Measurements from ENCODE around the gene CARD19. TPM values are rescaled to one million over a fixed set of nuclear protein-coding genes. Genes with fewer than 3 reads are reported as not detected.
A peak's percentile ranks its signal among the peaks of the same experiment; 100 is the strongest.

The CARD19 gene
- total RNA-seq, 4 donors from 2014 or later: 16.2 to 37.8 (median 29.0) TPM

DNA sequence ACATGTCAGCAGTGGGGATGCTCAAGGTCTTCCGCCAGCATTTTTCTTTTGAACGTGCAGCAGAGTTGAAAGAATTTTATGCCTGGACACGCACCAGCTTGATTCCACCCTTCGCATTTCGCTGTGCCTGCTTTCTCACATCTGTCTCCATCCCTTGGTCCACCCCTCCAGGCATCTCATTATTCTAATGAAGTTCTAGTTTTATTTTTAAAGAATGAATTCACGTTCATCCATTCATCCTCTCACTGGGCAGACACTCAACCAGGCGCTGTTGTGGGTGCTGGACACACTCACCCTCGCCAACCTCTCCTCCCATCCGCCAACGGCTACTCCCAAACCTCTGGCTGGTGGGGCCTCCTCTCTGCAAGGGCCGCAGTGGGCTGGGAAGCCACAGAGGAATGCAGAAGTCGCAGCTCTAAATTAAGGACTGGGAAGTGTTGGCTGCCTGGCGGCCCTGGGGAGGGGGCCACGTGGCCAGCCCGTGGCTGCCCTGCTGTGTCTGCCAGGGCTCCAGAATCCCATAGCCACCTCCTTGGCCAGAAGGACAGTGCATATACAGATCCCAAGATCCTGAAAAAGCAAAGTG lies 30.8 kb upstream of the CARD19 start:
- intact Hi-C loops (cut with DNase I): no loop called here
- peaks cover 0 to 33% (median 5%) of the 10 kb centered on the region in 3 donors for H3K4me1 ChIP-seq
- peak overlapping the region in 1 of 4 donors; percentile 30 for H3K27ac ChIP-seq
- H3K27me3 ChIP-seq: no peaks in the 10 kb centered on the region
- 32 to 47% methylated on average over 10 to 12 of the region's 15 CpGs for WGBS, 2 donors
- no peak for DNase-seq
- H3K4me3 ChIP-seq: no peak overlapping the region
- TF ChIP-seq, protein P1, sequence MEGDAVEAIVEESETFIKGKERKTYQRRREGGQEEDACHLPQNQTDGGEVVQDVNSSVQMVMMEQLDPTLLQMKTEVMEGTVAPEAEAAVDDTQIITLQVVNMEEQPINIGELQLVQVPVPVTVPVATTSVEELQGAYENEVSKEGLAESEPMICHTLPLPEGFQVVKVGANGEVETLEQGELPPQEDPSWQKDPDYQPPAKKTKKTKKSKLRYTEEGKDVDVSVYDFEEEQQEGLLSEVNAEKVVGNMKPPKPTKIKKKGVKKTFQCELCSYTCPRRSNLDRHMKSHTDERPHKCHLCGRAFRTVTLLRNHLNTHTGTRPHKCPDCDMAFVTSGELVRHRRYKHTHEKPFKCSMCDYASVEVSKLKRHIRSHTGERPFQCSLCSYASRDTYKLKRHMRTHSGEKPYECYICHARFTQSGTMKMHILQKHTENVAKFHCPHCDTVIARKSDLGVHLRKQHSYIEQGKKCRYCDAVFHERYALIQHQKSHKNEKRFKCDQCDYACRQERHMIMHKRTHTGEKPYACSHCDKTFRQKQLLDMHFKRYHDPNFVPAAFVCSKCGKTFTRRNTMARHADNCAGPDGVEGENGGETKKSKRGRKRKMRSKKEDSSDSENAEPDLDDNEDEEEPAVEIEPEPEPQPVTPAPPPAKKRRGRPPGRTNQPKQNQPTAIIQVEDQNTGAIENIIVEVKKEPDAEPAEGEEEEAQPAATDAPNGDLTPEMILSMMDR (IDR thresholded peaks at IDR 0.05): no peak
- TF ChIP-seq POLR2A (IDR thresholded peaks at IDR 0.05): no peak
- no peaks in the 10 kb centered on the region for H3K9me3 ChIP-seq
- no peaks in the 10 kb centered on the region for H3K36me3 ChIP-seq

DNA sequence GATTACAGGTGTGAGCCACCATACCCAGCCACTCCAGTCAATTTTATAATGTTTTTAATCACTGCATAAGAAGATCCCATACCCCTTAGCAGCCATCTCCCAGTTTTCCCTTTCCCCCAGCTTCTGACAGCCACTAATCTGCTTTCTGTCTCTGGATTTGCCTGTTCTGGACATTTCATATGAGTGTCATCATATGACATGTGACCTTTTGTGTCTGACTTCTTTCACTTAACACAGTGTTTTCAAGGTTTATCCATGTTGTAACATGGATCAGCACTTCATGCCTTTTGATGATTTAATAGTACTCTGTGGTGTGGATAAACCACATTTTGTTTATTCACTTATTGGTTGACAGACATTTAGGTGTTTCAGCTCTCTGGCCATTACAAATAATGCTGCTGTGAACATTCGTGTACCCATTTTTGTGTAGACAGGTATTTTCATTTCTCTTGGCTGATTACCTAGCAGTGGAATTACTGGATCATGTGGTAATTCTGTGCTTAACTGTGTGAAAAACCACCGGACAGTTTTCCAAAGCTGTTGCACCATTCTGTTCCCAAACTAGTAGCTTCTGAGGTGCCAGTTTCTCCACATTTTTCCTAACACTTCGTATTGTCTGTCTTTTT lies 28.9 kb upstream of the CARD19 start:
- H3K27ac ChIP-seq: no peak overlapping the region
- no peak for DNase-seq
- TF ChIP-seq, protein P1 (IDR thresholded peaks at IDR 0.05): no peak
- TF ChIP-seq POLR2A (IDR thresholded peaks at IDR 0.05): no peak
- H3K36me3 ChIP-seq: no peaks in the 10 kb centered on the region
- no peaks in the 10 kb centered on the region for H3K9me3 ChIP-seq
- intact Hi-C loops (cut with DNase I): no loop called here
- H3K4me1 ChIP-seq: peaks cover 0 to 23% (median 0%) of the 10 kb centered on the region in 3 donors
- H3K4me3 ChIP-seq: no peak overlapping the region
- no peaks in the 10 kb centered on the region for H3K27me3 ChIP-seq
- WGBS, 2 donors: 74 to 91% methylated on average over 3 of the region's 3 CpGs

DNA sequence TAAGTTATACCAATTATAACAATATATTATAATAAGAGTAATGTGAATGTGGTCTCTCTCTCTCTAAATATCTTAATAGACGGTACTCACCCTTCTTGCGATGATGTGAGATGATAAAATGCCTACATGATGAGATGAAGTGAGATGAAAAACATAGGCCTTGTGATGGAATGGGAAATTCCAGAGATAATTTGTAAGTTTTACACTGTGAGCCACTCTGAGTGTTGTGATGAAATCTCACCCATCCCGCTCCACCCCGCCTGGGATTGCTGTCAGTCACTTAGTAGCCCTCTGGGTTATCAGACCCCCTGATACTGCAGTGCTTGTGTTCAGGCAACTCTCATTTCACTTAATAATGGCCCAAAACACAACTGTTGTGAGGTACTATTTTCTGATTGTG lies 27.1 kb upstream of the CARD19 start:
- H3K4me1 ChIP-seq: peaks cover 0 to 24% (median 0%) of the 10 kb centered on the region in 3 donors
- 93 to 98% methylated on average over 4 of the region's 4 CpGs for WGBS, 2 donors
- no peaks in the 10 kb centered on the region for H3K27me3 ChIP-seq
- intact Hi-C loops (cut with DNase I): no loop called here
- no peaks in the 10 kb centered on the region for H3K9me3 ChIP-seq
- H3K4me3 ChIP-seq: no peak overlapping the region
- no peaks in the 10 kb centered on the region for H3K36me3 ChIP-seq
- no peak for DNase-seq
- no peak overlapping the region for H3K27ac ChIP-seq
- TF ChIP-seq, protein P1 (IDR thresholded peaks at IDR 0.05): no peak
- TF ChIP-seq POLR2A (IDR thresholded peaks at IDR 0.05): no peak

DNA sequence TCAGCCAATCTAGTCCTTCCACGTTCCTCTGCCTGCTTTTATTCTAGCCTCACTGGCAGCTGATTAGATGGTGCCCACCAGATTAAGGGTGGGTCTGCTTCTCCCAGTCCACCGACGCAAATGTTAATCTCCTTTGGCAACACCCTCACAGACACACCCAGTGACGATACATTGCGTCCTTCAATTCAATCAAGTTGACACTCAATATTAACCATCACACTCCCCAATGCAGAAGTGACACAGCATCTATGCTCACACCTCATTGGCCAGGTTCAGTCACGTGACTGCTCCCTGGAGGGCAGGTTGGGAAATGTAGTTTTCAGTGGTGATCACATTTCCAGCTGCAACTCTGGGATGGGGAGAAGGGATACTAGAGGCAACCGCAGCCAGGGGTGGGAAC lies 24.6 kb upstream of the CARD19 start:
- WGBS, 2 donors: 63 to 67% methylated on average over 7 of the region's 7 CpGs
- Histone ChIP-seq H3K9me3 (no peaks in the 10 kb centered on the region), H3K4me1 (peaks cover 0 to 19% (median 0%) of the 10 kb centered on the region in 3 donors), H3K27me3 (no peaks in the 10 kb centered on the region), H3K36me3 (no peaks in the 10 kb centered on the region), H3K27ac (peak overlapping the region in 1 of 4 donors; percentile 18), H3K4me3 (no peak overlapping the region)
- intact Hi-C loops (cut with DNase I): no loop called here
- TF ChIP-seq, protein P1 (IDR thresholded peaks at IDR 0.05): no peak
- no peak for TF ChIP-seq POLR2A (IDR thresholded peaks at IDR 0.05)
- no peak for DNase-seq

DNA sequence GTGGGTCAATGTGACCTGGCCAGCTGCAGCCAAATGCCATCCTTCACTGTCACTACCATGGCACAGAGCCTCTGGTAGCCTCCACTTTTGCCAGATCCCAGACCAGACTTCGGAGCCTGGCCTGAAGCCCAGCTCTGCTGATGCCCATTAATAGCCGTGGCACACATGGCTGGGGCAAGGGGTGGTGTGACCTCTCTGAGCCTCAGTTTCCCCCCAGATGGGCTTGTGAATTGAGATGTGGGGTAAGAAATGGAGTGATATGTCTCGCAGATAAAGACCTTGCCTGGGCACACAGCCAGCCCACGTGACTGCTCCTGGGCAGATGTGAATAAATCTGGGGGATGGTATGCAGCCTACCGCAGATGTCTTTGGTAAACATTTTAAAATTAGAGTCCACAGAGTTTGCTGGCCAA lies 23.6 kb upstream of the CARD19 start:
- Histone ChIP-seq H3K4me3 (no peak overlapping the region), H3K27ac (peak overlapping the region in 2 of 4 donors; percentile 18 to 25), H3K36me3 (no peaks in the 10 kb centered on the region), H3K27me3 (no peaks in the 10 kb centered on the region), H3K4me1 (peaks cover 0 to 19% (median 0%) of the 10 kb centered on the region in 3 donors), H3K9me3 (no peaks in the 10 kb centered on the region)
- WGBS, 2 donors: 13 to 32% methylated on average over 3 to 4 of the region's 5 CpGs
- DNase-seq: no peak
- TF ChIP-seq, protein P1 (IDR thresholded peaks at IDR 0.05): no peak
- TF ChIP-seq POLR2A (IDR thresholded peaks at IDR 0.05): no peak
- intact Hi-C loops (cut with DNase I): no loop called here
